ENCODE results near the gene S100A12.

DNA sequence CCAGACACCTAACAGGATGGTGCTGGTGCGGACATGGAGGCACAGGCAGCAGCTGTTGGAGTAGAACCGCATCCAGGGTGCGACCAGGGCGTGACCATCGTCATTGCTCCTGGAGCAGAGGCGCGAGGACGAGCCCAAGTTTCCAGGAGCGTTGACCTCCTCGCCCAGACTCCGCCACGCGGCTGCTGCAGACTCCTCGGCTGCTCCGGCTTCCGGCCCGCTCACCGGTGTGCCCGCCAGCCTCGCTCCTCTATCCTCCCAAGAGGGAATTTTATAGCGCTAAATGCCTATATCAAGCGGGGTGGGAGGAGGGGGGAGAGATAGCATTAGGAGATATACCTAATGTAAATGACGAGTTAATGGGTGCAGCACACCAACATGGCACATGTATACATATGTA lies 5.3 kb upstream of the S100A12 start:
- TF ChIP-seq, protein P1, sequence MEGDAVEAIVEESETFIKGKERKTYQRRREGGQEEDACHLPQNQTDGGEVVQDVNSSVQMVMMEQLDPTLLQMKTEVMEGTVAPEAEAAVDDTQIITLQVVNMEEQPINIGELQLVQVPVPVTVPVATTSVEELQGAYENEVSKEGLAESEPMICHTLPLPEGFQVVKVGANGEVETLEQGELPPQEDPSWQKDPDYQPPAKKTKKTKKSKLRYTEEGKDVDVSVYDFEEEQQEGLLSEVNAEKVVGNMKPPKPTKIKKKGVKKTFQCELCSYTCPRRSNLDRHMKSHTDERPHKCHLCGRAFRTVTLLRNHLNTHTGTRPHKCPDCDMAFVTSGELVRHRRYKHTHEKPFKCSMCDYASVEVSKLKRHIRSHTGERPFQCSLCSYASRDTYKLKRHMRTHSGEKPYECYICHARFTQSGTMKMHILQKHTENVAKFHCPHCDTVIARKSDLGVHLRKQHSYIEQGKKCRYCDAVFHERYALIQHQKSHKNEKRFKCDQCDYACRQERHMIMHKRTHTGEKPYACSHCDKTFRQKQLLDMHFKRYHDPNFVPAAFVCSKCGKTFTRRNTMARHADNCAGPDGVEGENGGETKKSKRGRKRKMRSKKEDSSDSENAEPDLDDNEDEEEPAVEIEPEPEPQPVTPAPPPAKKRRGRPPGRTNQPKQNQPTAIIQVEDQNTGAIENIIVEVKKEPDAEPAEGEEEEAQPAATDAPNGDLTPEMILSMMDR (IDR thresholded peaks at IDR 0.05) = no peak
- TF ChIP-seq POLR2A (IDR thresholded peaks at IDR 0.05) = no peak
